GM23338 (cell line): ENCODE data around the gene TMEM98. TPM values are rescaled to one million over a fixed set of nuclear protein-coding genes. Genes with fewer than 3 reads are reported as not detected.

Experiments
- ATAC-seq: fragments of 200-7000 bp; cut with Tn5 transposase; 3 replicates; pipeline ENCODE4 v1.9.1; 2020
- DNase-seq: peaks from one replicate; pipeline ENCODE4 v3.0.0-alpha.2; 2015; ENCODE audit warnings: low spot score
- H2AFZ ChIP-seq: fragments of 200-600 bp; sonication (generic); 2 replicates; pipeline ENCODE4 v1.8.0; 2016; ENCODE audit warnings: antibody characterized with exemption, mild to moderate bottlenecking, moderate library complexity
- H3F3A ChIP-seq: fragments of 200-600 bp; sonication (generic); replicated peaks from 2 replicates; pipeline ENCODE4 v1.8.0; 2017; ENCODE audit warnings: antibody characterized with exemption, mixed run types, low read depth
- H3K27ac ChIP-seq: fragments of 200-600 bp; sonication (generic); 2 replicates; pipeline ENCODE4 v1.6.1; 2016; ENCODE audit warnings: low read depth
- H3K27me3 ChIP-seq: fragments of 200-600 bp; sonication (generic); 2 replicates; pipeline ENCODE4 v1.8.0; 2016; ENCODE audit warnings: mild to moderate bottlenecking, mixed run types, moderate library complexity; ENCODE audit not compliant: insufficient read depth
- H3K36me3 ChIP-seq: fragments of 200-600 bp; sonication (generic); 2 replicates; pipeline ENCODE4 v1.8.0; 2016; ENCODE audit warnings: mild to moderate bottlenecking; ENCODE audit not compliant: insufficient read depth
- H3K4me1 ChIP-seq: fragments of 200-600 bp; sonication (generic); 2 replicates; pipeline ENCODE4 v1.8.0; 2016; ENCODE audit warnings: mild to moderate bottlenecking, moderate library complexity; ENCODE audit not compliant: insufficient read depth
- H3K4me2 ChIP-seq: fragments of 200-600 bp; sonication (generic); 2 replicates; pipeline ENCODE4 v1.7.1; 2017; ENCODE audit warnings: mixed run types
- H3K4me3 ChIP-seq: fragments of 200-600 bp; sonication (generic); 2 replicates; pipeline ENCODE4 v1.6.1; 2016; ENCODE audit warnings: mixed run types
- H3K79me2 ChIP-seq: fragments of 200-600 bp; sonication (generic); replicated peaks from 2 replicates; pipeline ENCODE4 v1.8.0; 2017; ENCODE audit warnings: mild to moderate bottlenecking; ENCODE audit not compliant: insufficient read depth
- H3K9me2 ChIP-seq: fragments of 200-600 bp; sonication (generic); 2 replicates; pipeline ENCODE4 v1.8.0; 2017; ENCODE audit not compliant: insufficient read depth
- H4K20me1 ChIP-seq: fragments of 200-600 bp; sonication (generic); replicated peaks from 2 replicates; pipeline ENCODE4 v1.8.0; 2017; ENCODE audit warnings: mild to moderate bottlenecking; ENCODE audit not compliant: insufficient read depth
- H3K27ac Mint-ChIP-seq: 2 replicates; pipeline ENCODE4 v1.8.0; 2020; ENCODE audit warnings: inconsistent platforms, mild to moderate bottlenecking, moderate library complexity, mixed read lengths
- H3K27me3 Mint-ChIP-seq: 3 replicates; pipeline ENCODE4 v1.8.0; 2022; ENCODE audit warnings: low read depth, mild to moderate bottlenecking, moderate library complexity, mixed read lengths, inconsistent platforms; ENCODE audit not compliant: insufficient read depth, poor library complexity
- H3K36me3 Mint-ChIP-seq: 3 replicates; pipeline ENCODE4 v1.8.0; 2021; ENCODE audit warnings: low read depth, mild to moderate bottlenecking, inconsistent platforms, moderate library complexity, mixed read lengths
- H3K4me1 Mint-ChIP-seq: 3 replicates; pipeline ENCODE4 v1.8.0; 2020; ENCODE audit warnings: mild to moderate bottlenecking, inconsistent platforms, mixed read lengths
- H3K4me3 Mint-ChIP-seq: 3 replicates; pipeline ENCODE4 v1.8.0; 2021; ENCODE audit warnings: moderate library complexity, mild to moderate bottlenecking, inconsistent platforms, mixed read lengths
- H3K9me3 Mint-ChIP-seq: 3 replicates; pipeline ENCODE4 v1.8.0; 2020; ENCODE audit warnings: moderate library complexity, mild to moderate bottlenecking, inconsistent platforms, mixed read lengths
- CREB1 ChIP-seq: fragments of 250-450 bp; sonication (Bioruptor Pico); IDR thresholded peaks from 2 replicates; pipeline ENCODE4 v1.5.0; 2020; ENCODE audit warnings: low read depth, mild to moderate bottlenecking, moderate library complexity
- CTCF ChIP-seq, 2 experiments: fragments of 200-600 bp in 1 of 2; sonication (generic) in 1 of 2; conservative IDR thresholded peaks; 2 replicates each; pipeline versions ENCODE4 v1.5.1 to v1.6.1; 2016 to 2017; ENCODE audit warnings: antibody characterized with exemption in 2 of 2, low read depth in 2 of 2, mild to moderate bottlenecking in 2 of 2, moderate library complexity in 1 of 2
- ETS1 ChIP-seq: IDR thresholded peaks from 2 replicates; pipeline ENCODE4 v1.6.1; 2016; ENCODE audit warnings: antibody characterized with exemption
- EZH2 ChIP-seq: fragments of 200-600 bp; sonication (generic); IDR thresholded peaks from one replicate; pipeline ENCODE4 v1.8.0; 2017; ENCODE audit warnings: antibody characterized with exemption, mild to moderate bottlenecking, low read depth; ENCODE audit not compliant: unreplicated experiment
- EZH2phosphoT487 ChIP-seq: fragments of 200-600 bp; sonication (generic); IDR thresholded peaks from one replicate; pipeline ENCODE4 v1.8.1; 2018; ENCODE audit warnings: antibody characterized with exemption; ENCODE audit not compliant: unreplicated experiment
- JUNB ChIP-seq: IDR thresholded peaks from one replicate; pipeline ENCODE4 v1.6.1; 2016; ENCODE audit warnings: antibody characterized with exemption; ENCODE audit not compliant: unreplicated experiment
- NANOG ChIP-seq: IDR thresholded peaks from 2 replicates; pipeline ENCODE4 v1.6.1; 2016; ENCODE audit warnings: antibody characterized with exemption, borderline replicate concordance
- REST ChIP-seq: IDR thresholded peaks from one replicate; pipeline ENCODE4 v1.6.1; 2018; ENCODE audit warnings: antibody characterized with exemption; ENCODE audit not compliant: unreplicated experiment
- ZNF114 ChIP-seq: fragments of 250-450 bp; sonication (Bioruptor Pico); IDR thresholded peaks from 2 replicates; pipeline ENCODE4 v1.5.0; 2020; ENCODE audit warnings: mild to moderate bottlenecking, moderate library complexity
- ZNF462 ChIP-seq: fragments of 250-450 bp; sonication (Bioruptor Pico); IDR thresholded peaks from 2 replicates; pipeline ENCODE4 v1.5.0; 2020; ENCODE audit warnings: mild to moderate bottlenecking, moderate library complexity
- polyA plus RNA-seq: library from polyadenylated mRNA; unstranded; fragments of >200 nt; fragmentation: Nextera tagmentation; extraction: Ambion mirVana; gene quantifications from 2 replicates; pipeline ENCODE4 v1.2.1, GENCODE V29; 2016
- total RNA-seq: library from RNA; depleted of rRNA; stranded (reverse); fragments of >200 nt; shearing (Covaris generic); gene quantifications from 2 replicates; pipeline ENCODE4 v1.2.3, GENCODE V29; 2014

Gene TMEM98
- total and polyA plus RNA-seq, 2 experiments from 2014 or later = 60.4 to 94.8 TPM

- TF ChIP-seq EZH2phosphoT487 (no peak), JUNB (no peak), EZH2 (no peak), CTCF (conservative IDR thresholded peaks at IDR 0.05; ENCODE audit: low read depth in 2 of 2) (no peak)
Measured at GRCh38 chr17:32931686-32932085, 3.7 kb downstream of the TMEM98 start (continued).

GRCh38 chr17:32933881-32934280 lies 5.9 kb downstream of the TMEM98 start:
- Histone ChIP-seq H3K27me3 (peaks cover 3% of the 10 kb centered on the region), H4K20me1 (peaks cover 7% of the 10 kb centered on the region; the same call in 1 of the 2 replicates), H2AFZ (no peak overlapping the region), H3K4me1 (peaks cover 22% of the 10 kb centered on the region), H3K79me2 (peaks cover 15% of the 10 kb centered on the region), H3K36me3 (peaks cover 10% of the 10 kb centered on the region; the same call in 1 of the 2 replicates), H3K27ac (no peak overlapping the region), H3F3A (peaks cover 2% of the 10 kb centered on the region), H3K4me3 (no peak overlapping the region), H3K4me2 (no peak overlapping the region), H3K9me2 (no peaks in the 10 kb centered on the region)
- DNase-seq (no peak), ATAC-seq (no peak)
- peaks cover 58% of the 10 kb centered on the region for H3K36me3 Mint-ChIP-seq
- H3K4me1 Mint-ChIP-seq = peaks cover 26% of the 10 kb centered on the region
- no peak overlapping the region for H3K27ac Mint-ChIP-seq
- peaks cover 6% of the 10 kb centered on the region for H3K27me3 Mint-ChIP-seq
- no peak overlapping the region for H3K4me3 Mint-ChIP-seq
- H3K9me3 Mint-ChIP-seq = no peaks in the 10 kb centered on the region; the same call in 2 of the 3 replicates
- TF ChIP-seq ZNF462 (CRISPR knock-in tag) = no peak
- TF ChIP-seq ETS1 = no peak
- TF ChIP-seq EZH2phosphoT487 = no peak
- no peak for TF ChIP-seq REST
- TF ChIP-seq EZH2 = no peak
- no peak for TF ChIP-seq CREB1 (CRISPR knock-in tag)
- TF ChIP-seq ZNF114 (CRISPR knock-in tag) = no peak
- TF ChIP-seq NANOG = no peak
